Measurements from ENCODE around the gene ABHD2. TPM values are rescaled to one million over a fixed set of nuclear protein-coding genes. Genes with fewer than 3 reads are reported as not detected.

Gene ABHD2
- total RNA-seq, 4 donors from 2014 or later, result 37.8 to 81.5 (median 58.3) TPM

GRCh38 chr15:89179966-89180875 lies 92.0 kb downstream of the ABHD2 start:
- Histone ChIP-seq H3K27me3 (no peaks in the 10 kb centered on the region), H3K4me1 (no peaks in the 10 kb centered on the region), H3K4me3 (no peak overlapping the region), H3K36me3 (peaks cover 0 to 14% (median 4%) of the 10 kb centered on the region in 4 donors), H3K9me3 (no peaks in the 10 kb centered on the region), H3K27ac (no peak overlapping the region)
- TF ChIP-seq POLR2A (IDR thresholded peaks at IDR 0.05) (no peak), EP300 (IDR thresholded peaks at IDR 0.05; ENCODE audit: low read depth) (no peak), POLR2AphosphoS5 (IDR thresholded peaks at IDR 0.05) (no peak), CTCF (IDR thresholded peaks at IDR 0.05) (no peak)
- no peak for DNase-seq
- in situ Hi-C loops (cut with MboI; ENCODE audit: low pct_ligation_motif_present in 1 of 4, low pct_unique_long_range_greater_than_20kb in 1 of 4, low sequenced_read_pairs in 3 of 4) (loop anchor here (10.0 to 25.0 kb wide), 4 partner anchors 118 to 275 kb away; partner anchors contain the start of gene MFGE8 (in 1 of the 4)), intact Hi-C loops (cut with DNase I; ENCODE audit: low total_unique reads) (loop anchor here (5.0 to 10.0 kb wide), 2 partner anchors 123 to 275 kb away; no protein-coding TSS in a partner anchor)
- WGBS, 2 donors (ENCODE audit: low coverage in 1 of 2), result 76% methylated on average over 4 to 5 of the region's 5 CpGs

GRCh38 chr15:89184357-89184756 lies 96.1 kb downstream of the ABHD2 start:
- Histone ChIP-seq H3K36me3 (peaks cover 0 to 28% (median 12%) of the 10 kb centered on the region in 4 donors), H3K9me3 (no peaks in the 10 kb centered on the region), H3K4me3 (no peak overlapping the region), H3K27ac (no peak overlapping the region), H3K27me3 (no peaks in the 10 kb centered on the region), H3K4me1 (no peaks in the 10 kb centered on the region)
- no peak for TF ChIP-seq EP300 (IDR thresholded peaks at IDR 0.05; ENCODE audit: low read depth)
- no peak for TF ChIP-seq POLR2AphosphoS5 (IDR thresholded peaks at IDR 0.05)
- no peak for TF ChIP-seq CTCF (IDR thresholded peaks at IDR 0.05)
- no peak for TF ChIP-seq POLR2A (IDR thresholded peaks at IDR 0.05)
- 0 to 55% methylated on average over 2 to 6 of the region's 6 CpGs for WGBS, 2 donors (ENCODE audit: low coverage in 1 of 2)
- intact Hi-C loops (cut with DNase I; ENCODE audit: low total_unique reads) (no loop called here), in situ Hi-C loops (cut with MboI; ENCODE audit: low pct_ligation_motif_present in 1 of 4, low pct_unique_long_range_greater_than_20kb in 1 of 4, low sequenced_read_pairs in 3 of 4) (loop anchor here in 2 of 4 donors (25.0 kb wide), 2 partner anchors 122 to 272 kb away; partner anchors contain the start of gene MFGE8 (in 1 of the 2))
- DNase-seq, result no peak

GRCh38 chr15:89184886-89185526 lies 96.8 kb downstream of the ABHD2 start:
- in situ Hi-C loops (cut with MboI; ENCODE audit: low pct_ligation_motif_present in 1 of 4, low pct_unique_long_range_greater_than_20kb in 1 of 4, low sequenced_read_pairs in 3 of 4), result loop anchor here in 2 of 4 donors (25.0 kb wide), 2 partner anchors 123 to 273 kb away; partner anchors contain the start of gene MFGE8 (in 1 of the 2)
- intact Hi-C loops (cut with DNase I; ENCODE audit: low total_unique reads), result no loop called here

More at GRCh38 chr15:89184886-89185526, 96.8 kb downstream of the ABHD2 start:
- Histone ChIP-seq H3K4me1 (no peaks in the 10 kb centered on the region), H3K27ac (no peak overlapping the region), H3K4me3 (no peak overlapping the region), H3K9me3 (no peaks in the 10 kb centered on the region), H3K36me3 (peaks cover 0 to 33% (median 14%) of the 10 kb centered on the region in 4 donors), H3K27me3 (no peaks in the 10 kb centered on the region)
- 91 to 94% methylated on average over 7 to 12 of the region's 12 CpGs for WGBS, 2 donors (ENCODE audit: low coverage in 1 of 2)
- DNase-seq, result no peak
- TF ChIP-seq POLR2A (IDR thresholded peaks at IDR 0.05) (no peak), CTCF (IDR thresholded peaks at IDR 0.05) (no peak), EP300 (IDR thresholded peaks at IDR 0.05; ENCODE audit: low read depth) (no peak), POLR2AphosphoS5 (IDR thresholded peaks at IDR 0.05) (no peak)
